GM23248 (cell line): Measurements from ENCODE around the gene RTN4RL2.

Experiments
- EZH2 ChIP-seq: fragments of 200-600 bp; sonication (generic); IDR thresholded peaks from 2 replicates; pipeline ENCODE4 v1.6.1; 2018; ENCODE audit warnings: antibody characterized with exemption, mild to moderate bottlenecking; ENCODE audit not compliant: insufficient read depth, poor library complexity, severe bottlenecking
- EZH2phosphoT487 ChIP-seq: fragments of 200-600 bp; sonication (generic); IDR thresholded peaks from 2 replicates; pipeline ENCODE4 v1.6.1; 2018; ENCODE audit warnings: antibody characterized with exemption, moderate library complexity, mild to moderate bottlenecking, low read depth; ENCODE audit not compliant: insufficient read depth

- TF ChIP-seq EZH2, result no peak
- TF ChIP-seq EZH2phosphoT487, result no peak
Measured at GRCh38 chr11:57523419-57523818, 63.1 kb downstream of the RTN4RL2 start.
